Measurements from ENCODE around the gene FRS2.

- 0 out of 2 replicates have a peak, but pooled peaks have one; percentile 20 for TF ChIP-seq CTCF (conservative IDR thresholded peaks at IDR 0.05; ENCODE audit: low read depth, low read length)
- no peak for TF ChIP-seq EZH2 (IDR thresholded peaks at IDR 0.05; ENCODE audit: low read length, unreplicated experiment)
Observed at GRCh38 chr12:69585189-69586062, 115.2 kb downstream of the FRS2 start, which contains the start of gene CCT2.

Data from PC-3 (cell line).